HT-29 (cell line): Measurements from ENCODE around the gene ODAD4. TPM values are rescaled to one million over a fixed set of nuclear protein-coding genes. Genes with fewer than 3 reads are reported as not detected.

Experiments
- DNase-seq: peaks from one replicate; pipeline ENCODE4 v3.0.0-alpha.2; 2015; ENCODE audit warnings: low spot score
- total RNA-seq: library from RNA; depleted of rRNA; stranded (reverse); fragments of >200 nt; shearing (Covaris generic); gene quantifications from 2 replicates; pipeline ENCODE4 v1.2.3, GENCODE V29; 2014; rRNA removed

Gene ODAD4, protein sequence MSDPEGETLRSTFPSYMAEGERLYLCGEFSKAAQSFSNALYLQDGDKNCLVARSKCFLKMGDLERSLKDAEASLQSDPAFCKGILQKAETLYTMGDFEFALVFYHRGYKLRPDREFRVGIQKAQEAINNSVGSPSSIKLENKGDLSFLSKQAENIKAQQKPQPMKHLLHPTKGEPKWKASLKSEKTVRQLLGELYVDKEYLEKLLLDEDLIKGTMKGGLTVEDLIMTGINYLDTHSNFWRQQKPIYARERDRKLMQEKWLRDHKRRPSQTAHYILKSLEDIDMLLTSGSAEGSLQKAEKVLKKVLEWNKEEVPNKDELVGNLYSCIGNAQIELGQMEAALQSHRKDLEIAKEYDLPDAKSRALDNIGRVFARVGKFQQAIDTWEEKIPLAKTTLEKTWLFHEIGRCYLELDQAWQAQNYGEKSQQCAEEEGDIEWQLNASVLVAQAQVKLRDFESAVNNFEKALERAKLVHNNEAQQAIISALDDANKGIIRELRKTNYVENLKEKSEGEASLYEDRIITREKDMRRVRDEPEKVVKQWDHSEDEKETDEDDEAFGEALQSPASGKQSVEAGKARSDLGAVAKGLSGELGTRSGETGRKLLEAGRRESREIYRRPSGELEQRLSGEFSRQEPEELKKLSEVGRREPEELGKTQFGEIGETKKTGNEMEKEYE
- 0.55 and 0.64 TPM in 2 replicates for total RNA-seq

DNA sequence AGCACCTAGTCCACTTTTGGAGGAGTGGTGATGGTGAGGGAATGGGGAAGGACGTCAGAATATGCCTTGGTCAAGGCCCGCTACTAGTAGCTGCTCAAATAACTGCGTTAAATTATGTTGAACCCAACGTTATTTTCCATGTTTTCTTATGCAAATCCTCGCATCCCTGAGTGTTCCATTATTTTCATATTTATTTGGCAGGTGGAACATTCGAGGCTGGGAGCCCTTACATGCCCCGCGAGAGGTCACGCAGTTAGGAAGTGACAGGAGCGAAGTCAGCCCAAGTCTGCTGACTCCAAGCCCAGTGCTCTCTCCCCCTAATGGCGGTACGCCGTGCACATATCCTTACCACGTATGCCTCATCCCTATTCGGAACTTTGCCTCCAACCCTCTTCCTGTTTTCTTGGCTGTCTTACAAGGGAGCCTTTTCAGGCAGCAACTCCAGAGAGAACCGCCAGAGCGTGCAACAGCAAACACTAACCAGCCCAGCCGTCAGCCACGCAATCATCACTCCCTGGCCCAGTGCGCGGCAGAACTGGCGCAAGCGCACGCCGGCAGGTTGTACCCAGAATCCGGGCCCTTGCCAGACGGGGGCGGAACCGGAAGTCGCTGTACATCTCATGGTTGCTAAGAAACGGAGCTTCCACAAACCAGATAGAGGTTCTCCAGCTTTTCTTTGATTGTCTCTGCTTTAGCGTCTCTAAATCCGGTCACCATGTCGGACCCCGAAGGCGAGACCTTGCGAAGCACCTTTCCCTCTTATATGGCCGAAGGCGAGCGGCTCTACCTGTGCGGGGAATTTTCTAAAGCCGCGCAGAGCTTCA is at the start of gene ODAD4:
TSS of gene ODAD4 (plus strand) at position 609 of the 824 bp plus-strand sequence. CDS start at position 716, 107 bp downstream.
- DNase-seq = peak; percentile 97

DNA sequence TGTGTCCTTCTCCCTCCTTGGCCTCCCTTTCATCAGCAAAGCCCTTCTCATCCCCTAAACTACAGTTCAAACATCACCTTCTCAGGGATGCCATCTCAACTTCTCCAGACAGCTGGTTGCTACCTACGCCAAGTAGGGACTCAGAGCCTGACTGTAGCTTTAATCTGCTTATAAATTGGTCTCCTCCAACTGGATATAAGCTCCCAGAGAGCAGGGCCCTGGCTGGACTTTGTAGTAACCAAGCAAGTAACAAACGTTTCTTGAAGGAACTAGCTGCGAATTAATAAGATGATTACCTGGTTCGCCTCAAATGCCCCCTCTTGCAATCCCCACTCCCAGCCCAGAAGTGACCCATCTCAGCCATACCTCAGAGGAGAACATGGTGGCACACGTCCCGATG is 47.7 kb upstream of the ODAD4 start:
- DNase-seq = no peak

DNA sequence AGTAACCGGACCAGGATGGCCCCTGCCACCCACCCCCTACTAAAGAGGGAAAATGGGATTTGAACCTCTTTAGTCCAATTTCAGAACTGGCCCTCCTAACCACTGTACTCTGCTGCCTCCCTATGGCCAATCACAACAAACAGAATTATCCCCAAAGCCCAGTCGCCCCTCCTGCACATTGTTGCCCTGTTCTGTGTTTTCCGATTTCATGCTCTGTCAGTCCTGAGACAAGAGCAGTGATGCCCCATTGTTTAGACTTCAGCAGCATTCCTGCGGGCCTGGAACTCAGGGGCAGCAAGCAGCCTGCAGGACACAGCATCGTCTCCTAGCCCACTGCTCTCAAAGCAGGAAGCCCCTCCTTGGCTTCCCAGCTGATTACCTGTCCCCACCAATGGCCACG is 44.7 kb upstream of the ODAD4 start:
- DNase-seq = no peak

DNA sequence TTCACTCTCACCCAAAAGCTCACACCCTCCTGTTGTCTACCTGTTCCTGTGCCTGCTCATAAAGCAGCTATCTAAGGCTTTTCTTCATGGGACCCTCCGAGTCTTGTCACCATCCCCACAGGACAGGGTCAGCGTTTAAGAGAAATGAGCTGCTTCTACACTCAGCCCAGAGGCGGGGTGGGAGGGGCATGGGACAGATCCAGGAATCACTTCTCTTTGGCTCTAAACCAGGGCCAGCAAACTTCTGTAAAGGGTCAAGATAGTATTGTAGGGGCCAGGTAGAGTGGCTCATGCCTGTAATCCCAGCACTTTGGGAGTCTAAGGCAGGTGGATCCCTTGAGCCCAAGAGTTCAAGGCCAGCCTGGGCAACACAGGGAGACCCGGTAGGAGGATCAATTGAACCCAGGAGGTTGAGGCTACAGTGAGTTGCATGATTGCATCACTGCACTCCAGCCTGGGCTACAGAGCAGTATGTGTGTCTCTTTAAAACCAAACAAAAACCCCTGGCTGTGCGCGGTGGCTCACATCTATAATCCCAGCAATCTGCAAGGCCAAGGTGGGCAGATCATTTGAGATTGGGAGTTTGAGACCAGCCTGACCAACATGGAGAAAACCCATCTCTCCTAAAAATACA is 42.0 kb upstream of the ODAD4 start:
- no peak for DNase-seq

DNA sequence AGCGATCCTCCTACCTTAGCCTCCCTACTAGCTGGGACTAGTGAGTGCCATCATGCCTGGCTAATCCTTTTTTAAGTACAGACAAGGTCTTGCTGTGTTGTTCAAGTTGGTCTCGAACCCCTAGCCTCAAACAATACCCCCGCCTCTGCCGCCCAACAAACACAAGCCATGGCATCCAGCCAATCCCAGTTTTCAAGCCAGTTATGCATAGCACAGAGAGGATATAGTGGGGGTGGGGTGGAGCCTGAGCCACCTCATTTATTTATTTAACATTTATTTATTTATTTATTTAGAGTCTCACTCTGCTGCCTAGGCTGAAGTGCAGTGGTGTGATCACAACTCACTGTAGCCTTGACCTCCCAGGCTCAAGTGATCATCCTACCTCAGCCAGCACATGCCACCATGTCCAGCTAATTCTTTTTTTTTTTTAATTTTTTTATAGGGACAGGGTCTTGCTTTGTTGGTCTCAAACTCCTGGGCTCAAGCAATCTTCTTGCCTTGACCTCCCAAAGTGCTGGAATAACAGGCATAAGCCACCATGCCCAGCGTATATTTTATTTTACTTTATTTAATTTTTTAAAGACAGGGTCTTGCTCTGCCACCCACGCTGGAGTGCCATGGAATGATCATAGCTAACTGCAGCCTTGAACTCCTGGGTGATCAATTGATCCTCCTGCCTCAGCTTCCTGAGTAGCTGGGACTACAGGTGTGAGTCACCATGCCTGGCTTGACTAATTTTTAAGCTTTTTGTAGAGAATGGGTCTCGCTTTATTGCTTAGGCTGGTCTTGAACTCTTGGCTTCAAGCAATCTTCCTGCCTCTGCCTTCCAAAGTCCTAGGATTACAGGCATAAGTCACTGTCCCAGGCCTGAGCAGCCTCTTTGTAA is 39.0 kb upstream of the ODAD4 start:
- DNase-seq = no peak

DNA sequence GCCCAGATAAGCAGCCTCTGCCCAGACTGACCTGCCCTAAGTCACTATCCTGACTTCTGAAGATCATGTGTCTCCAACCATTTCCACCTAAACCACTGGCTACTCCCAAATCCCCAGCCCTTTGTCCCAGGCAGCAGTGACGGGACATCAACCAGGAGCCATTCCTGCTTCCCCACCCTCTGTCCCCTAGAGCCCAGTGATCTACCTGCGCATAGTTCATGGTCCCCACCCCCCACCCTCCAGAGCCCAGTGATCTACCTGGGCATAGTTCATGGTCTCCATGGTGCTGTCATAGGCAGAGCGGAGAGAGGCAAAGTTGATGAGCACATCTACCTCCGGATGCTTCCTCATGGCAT is 38.4 kb upstream of the ODAD4 start:
- DNase-seq = no peak

DNA sequence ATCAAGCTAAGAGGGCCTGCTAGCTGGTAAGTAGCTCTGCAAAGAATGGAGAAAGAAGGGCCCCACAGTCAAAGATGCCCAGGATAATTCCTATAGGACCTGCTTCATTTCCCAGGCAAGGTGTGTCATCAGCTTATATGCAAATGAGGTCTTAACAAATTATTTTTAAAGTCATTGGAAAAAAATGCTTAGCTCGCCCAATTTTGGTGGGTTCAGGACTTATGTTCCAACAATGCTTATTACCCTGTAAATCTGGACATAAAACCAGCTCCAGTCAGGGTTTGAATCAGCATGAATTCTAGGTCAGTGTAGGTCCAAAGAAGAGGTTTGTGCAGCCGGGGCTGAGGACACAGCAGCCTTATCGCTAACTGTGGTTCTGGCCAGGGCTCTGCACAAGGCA is 37.0 kb upstream of the ODAD4 start:
- no peak for DNase-seq

DNA sequence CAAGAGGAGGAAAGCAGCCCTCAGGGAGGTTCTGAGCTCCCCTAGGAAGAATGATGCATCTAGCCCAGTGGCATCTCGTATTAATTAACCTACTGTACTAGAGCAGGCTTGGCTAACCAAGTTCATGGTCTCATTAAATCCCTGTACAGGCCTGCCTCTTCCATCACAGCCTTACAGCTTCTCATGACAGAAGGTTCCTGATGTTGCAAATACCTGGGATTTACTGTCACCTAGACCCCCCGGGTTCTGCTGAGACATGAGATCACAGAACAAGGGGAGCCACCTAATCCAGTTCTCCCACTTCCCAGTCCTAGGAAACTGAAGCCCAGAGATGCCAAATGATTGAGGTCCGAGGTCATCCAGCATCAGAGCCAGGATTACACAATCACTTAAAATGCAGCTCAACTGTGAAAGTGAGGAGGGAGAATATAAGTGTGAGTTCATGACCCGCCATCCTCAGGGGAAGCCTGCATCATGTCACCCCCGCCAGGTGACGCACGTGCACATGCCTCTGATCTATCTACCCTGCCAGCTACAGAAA is 35.6 kb upstream of the ODAD4 start:
- no peak for DNase-seq

DNA sequence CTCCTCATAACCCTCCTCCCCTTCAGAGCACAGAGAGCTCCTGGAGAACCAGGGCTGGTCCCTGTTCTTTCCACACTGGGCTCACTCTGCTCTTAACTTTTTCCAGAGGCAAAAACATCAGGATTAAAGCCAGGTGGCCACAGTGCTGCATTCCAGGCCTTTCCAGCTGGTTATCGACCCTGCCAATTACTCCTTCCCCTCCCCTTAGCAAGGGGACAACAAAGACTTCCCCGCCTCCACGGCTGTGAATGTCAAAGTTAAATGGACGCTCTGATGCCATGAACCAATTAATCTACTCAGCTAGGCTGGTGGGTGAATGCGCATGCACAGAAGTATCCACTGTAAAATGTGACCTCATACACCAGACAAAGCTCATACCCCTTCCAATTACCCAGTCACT is 34.8 kb upstream of the ODAD4 start:
- no peak for DNase-seq

DNA sequence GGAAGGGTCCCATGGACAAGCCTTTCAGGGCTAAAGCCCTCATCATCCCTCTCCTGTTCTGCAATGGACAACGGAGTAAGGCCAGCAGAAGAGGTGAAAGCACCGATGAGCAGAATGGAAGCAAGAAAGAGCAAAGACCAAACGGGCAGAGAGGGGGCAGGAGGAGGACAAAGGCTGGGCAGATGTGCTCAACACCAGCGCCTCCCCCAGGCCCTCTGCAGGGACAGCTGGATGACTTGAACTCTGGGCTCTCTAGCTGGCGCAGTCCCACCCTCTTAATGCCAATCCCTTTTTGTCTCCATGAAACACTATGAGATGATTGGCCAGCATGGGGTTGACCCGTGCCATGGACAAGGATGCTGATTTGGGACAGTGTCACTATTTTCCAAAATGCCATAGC is 33.7 kb upstream of the ODAD4 start:
- DNase-seq = no peak

DNA sequence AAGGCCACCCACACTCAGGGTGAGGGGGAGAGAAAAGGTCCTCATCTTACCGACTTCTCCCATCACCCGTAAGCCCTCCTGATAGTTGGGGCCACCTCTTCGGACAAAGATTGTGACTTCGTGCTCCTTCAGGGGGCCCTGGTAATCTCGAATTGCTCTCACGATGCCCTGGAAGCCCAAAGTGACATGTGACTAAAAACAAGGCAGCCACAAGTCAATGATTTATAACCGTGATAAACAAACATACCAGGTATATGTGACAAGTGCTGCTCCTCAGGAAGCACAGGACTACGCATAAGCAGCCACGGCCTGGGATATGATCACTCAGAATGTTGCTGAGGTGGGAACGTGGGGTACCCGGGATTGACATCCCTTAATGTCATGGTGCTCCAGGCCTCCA is 28.8 kb upstream of the ODAD4 start:
- no peak for DNase-seq

DNA sequence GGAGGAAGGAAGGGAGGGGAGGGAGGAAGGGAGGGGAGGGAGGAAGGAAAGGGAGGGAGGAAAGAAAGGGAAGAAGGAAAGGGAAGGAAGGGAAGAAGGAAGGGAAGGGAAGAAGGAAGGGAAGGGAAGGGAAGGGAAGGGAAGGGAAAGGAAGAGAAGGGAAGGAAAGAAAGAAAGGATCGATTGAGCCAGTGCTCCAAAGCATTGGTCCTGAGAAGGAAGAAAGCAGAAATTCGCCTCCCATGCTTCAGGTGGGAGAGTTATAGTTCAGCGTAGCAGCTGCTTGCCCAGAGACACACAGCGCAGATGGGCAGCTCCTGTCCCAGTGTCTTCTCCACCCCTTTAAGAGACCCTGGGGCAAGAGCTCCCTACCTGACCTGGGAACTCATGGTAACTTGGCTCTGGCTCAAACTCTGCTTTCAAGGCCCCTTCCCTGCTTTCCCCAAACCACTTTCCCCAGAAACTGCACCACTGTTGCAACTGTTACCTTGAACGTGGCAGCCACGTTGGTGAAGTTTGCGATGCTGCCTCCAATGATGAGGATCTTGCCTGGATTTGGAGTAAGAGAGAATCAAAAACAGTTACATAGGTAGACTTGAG is 26.1 kb upstream of the ODAD4 start:
- no peak for DNase-seq

DNA sequence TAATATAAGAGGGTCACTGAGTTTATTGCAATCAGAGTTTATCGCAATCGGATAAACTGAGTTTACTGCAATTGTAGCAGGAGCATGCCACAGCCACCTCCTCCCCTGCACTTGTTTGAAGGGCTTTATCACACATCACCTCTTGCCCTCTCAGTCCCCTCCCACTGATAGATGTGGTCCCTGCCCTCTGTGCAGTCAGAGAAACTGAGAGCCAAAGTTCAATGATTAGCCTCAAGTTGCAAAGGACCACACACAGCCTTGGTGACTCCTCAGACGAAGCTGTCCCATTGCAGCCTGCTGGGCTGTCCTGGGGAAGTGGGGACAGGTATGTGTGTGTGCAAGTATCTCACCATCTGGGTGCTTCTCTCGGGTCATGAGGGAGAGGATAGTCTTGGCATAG is 25.2 kb upstream of the ODAD4 start:
- no peak for DNase-seq

DNA sequence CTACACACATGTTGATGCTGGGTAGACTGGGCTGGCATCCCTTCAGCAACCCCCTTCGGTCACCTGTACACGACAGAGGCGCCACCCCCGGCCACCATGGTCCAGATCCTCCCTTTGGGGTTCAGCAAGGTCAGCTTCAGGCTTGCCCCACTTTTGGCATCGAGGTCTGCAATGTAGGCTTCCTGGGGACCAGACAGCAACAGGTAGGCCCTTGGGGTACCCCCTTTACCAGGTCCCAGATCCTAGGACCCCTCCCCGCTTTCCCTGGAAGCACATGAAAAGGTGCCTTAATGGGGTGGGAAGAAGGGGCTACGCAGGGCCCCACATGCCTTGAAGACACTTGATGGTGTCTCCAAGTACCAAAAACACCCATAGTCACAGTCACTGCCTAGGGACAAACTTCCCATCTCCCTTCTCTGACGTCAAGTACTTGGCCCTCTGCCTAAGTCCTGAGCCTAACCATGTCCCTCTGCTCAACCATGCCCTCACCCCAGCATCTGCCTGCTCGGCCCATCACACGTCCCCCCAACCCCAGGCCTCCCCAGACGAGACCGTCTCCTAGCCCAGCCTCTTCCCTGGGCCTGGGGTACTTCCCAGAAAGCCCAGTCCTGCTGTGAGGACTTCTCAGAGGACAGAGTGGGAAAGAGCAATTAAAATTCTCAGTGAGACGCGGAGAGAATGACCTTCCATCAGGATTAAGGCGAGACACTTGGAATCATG is 23.8 kb upstream of the ODAD4 start:
- no peak for DNase-seq

DNA sequence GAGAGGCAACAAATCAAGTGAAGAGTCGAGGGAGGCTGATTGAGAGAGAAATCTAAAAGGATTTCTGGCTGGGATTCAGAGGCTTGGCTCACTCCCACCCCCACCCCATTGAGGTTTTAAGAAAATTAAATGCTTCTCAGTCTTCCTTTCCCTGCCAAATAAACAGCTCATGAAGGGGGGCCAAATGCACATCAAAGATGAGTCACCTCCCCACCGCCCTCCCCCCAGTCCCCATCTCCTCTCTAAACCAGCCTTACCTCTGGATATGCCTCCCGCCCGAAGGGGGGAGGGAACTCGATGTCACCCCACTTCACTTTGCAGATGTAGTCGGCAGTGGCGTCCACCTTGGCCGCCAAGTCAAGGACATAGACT is 23.2 kb upstream of the ODAD4 start:
- no peak for DNase-seq

DNA sequence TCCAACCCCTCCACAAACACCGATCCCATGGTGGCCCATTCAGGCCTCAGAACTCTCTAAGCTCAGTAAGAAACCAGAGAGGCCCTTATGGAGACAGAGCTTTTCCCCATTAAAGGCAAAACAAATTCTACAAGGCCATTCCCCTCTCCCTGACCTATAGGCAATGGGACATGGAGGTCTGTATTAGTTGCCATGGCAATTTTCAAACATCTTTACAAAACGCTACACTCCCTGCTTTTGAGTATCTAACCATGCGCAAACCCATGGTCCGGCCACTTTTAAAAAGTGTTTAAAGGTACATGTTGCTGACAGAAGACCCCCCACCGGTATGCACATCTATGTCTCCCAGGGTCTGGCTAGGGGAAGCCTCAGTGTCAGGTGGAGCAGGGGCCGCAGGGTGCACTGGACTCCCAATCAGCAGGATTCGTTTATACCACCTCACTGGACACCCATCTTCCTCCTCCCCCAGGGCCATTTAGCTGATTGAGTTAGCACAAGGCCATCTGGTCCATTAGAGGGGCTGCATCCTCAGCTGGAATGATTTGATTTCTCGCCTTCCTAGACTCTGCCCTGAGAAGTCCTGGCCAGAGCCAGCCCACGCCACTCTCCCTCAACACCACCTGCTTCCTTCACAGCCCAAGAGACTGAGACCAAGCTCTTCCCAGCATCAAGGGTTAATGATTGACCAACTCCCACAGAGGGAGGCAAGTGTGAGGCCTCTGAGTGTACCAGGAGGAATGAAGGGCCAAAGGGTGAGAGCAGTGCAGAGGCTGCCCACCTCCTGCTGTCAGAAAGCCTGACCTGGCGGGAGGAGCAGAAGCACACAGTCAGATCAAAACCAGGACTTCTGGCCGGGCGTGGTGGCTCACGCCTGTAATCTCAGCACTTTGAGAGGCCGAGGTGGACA is 22.5 kb upstream of the ODAD4 start:
- DNase-seq = peak; percentile 71

DNA sequence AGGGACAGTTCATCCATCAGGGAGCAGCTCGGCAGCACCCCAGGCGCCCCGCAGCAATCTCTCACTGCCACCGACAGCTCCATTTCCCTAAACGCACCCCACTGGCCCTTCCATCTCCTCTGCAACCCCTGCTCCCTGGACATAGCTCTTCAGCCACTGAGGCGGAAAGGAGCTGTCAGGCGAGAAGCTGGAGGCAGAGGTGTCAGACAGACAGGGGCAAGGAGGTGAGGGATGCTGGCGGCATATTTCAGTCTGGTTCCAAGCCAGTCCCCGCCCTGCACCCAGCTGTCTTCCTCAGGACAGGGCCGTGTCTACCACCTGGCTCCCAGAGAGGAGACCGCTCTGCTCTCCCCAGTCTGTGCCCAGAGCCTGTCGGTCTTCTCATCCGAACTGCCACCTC is 21.3 kb upstream of the ODAD4 start:
- no peak for DNase-seq

DNA sequence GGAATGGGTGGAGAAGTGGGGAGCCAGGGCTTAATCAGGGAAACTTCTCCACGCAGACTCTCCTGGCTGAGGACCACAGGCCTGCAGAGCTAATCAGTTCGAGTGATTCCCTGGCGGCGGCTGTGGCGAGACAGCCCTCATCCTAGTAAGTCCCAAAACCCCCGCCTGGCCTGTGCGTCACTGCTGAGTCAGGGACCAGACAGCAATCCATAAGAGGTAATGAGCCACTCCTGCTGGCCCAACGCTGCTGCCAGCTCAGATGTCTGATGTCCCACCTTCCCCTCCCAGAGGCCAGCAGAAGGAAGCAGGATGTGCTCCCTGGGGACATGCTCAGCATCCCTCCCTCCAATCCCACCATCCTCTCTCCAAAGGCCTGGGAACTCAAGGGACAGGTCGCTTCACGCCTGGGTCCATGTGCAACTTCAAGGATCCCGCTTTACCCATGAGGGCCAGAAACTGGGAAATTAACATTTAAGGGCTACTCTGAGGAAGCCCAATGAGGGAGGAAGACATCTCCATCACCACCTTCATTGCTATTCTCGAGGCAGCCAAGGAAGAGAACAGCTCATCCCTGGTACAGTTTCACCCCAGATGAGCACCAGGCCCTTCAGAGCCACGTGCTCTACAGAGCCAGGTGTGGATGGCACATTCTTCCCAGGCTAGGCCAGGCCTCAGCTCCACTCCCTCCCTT is 19.6 kb upstream of the ODAD4 start:
- no peak for DNase-seq
